Body of pancreas (tissue), 4 donors: ENCODE results near the gene MLLT10.

Source experiments
- CTCF ChIP-seq, 7 experiments: fragments of 450-650 bp in 4 of 7; fragments of 200-600 bp in 3 of 7; sonication (generic) in 3 of 7; IDR thresholded peaks; one replicate each; pipeline ENCODE4 v1.5.1; 2016 to 2019; ENCODE audit warnings: antibody characterized with exemption in 7 of 7
- POLR2A ChIP-seq, 3 donors: fragments of 450-650 bp; IDR thresholded peaks; one replicate each; pipeline ENCODE4 v1.6.1; 2016; ENCODE audit warnings: antibody characterized with exemption in 3 of 3, mild to moderate bottlenecking in 2 of 3

DNA sequence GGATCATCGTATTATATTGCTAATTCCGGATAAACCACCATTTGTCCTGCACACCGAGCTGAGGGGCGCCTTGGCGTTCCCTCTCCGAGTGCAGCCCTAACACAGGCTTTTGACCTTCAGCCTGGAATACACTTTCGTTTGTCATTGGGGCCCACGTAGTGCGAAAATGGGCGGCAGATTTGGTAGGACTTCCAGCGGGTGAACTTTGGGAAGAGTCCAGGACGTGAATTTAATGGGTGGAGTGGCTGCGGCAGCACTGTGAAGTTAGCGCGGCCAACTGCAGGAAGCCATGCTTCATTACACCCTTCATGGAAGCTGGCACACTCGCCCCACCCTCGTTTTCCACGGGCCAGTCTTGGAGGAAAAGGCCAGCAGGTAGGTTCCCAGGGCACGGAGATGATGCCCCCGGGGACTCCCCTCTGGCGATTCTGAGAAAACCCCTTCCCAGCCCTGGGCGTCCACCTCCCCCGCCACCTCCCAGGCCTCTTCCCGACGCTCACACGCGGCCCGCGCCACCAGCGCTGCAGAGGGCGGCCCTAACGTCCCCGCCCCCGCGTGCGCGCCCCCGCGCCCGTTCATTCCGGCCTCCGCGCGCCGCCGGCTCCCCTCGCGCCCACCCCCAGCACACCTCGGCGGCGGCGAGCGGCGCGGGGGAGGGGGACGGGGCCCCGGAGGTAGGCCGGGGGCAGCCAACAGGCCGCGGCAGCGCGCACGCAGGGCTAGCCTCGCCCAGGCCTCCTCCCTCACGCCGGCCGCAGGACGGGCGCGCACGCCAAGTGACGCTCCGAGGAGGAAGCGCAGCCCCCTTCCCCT lies at the start of gene MLLT10:
- TF ChIP-seq CTCF (IDR thresholded peaks at IDR 0.05) (peak in 4 of 7 experiments; percentile 28 to 66 (median 50)), POLR2A (IDR thresholded peaks at IDR 0.05) (peak; percentile 75 to 93 (median 93))
